HFF-Myc (cell line): ENCODE results near the gene ZNF446.
A peak's percentile ranks its signal among the peaks of the same experiment; 100 is the strongest.

ENCODE experiments used
- DNase-seq: peaks from one replicate; pipeline ENCODE4 v3.0.0-alpha.2; 2011; ENCODE audit warnings: low read depth; ENCODE audit errors: extremely low read depth
- H3K4me3 ChIP-seq: replicated peaks from 2 replicates; pipeline ENCODE4 v1.5.1; 2011; ENCODE audit warnings: low read depth, mild to moderate bottlenecking, control low read depth, low read length
- CTCF ChIP-seq: IDR thresholded peaks from 2 replicates; pipeline ENCODE4 v1.5.1; 2012; ENCODE audit warnings: mild to moderate bottlenecking, low read depth, low read length, control low read depth; ENCODE audit errors: missing control alignments

ZNF446 gene

DNA sequence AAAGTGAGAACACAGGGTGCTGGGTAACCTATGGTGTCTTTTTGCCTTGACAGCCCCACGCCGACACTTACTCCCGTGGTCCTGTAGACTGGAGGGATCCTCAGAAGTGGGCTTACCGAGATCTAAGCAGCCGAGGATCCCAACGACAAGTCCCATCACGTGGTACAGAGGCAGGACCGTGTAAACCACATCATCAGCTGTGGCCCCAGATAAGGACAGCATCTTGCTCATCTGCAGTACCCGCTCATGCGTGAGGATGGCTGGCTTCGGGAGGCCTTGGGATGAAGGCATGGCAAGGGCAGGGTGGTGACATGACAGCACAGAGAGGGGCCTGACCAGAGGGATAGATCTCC lies 33.6 kb downstream of the ZNF446 start:
- no peak overlapping the region for H3K4me3 ChIP-seq
- no peak for TF ChIP-seq CTCF
- DNase-seq: no peak

DNA sequence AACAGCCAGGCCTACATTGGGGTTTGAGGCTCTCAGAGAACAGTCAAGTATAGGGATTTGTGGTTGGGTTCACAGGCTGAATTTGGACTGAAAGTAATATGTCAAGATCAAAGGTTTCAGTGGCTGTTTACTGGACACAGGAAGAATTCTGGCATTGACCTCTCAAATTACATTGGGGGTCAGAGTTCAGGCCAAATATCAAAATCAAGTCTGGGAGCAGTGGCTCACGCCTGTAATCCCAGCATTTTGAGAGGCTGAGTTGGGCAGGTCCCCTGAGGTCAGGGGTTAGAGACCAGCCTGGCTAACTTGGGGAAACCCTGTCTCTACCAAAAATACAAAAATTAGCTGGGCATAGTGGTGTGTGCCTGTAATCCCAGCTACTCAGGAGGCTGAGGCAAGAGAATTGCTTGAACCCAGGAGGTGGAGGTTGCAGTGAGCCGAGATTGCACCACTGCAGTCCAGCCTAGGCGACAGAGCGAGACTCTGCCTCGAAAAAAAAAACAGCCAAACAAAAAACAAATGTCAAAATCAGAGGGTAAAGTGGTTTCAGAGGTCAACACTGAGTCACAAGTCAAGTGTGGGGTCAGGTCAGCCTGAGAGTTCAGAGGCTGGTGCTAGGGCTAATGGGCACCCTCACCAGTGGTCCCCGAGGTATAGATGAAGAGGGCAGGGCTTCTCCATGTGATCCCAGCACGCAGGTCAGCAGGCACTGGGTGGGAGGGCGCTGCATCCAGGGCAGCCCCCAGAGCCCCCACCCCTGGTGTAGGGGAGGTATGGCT lies 34.1 kb downstream of the ZNF446 start:
- no peak for TF ChIP-seq CTCF
- no peak for DNase-seq
- no peak overlapping the region for H3K4me3 ChIP-seq

DNA sequence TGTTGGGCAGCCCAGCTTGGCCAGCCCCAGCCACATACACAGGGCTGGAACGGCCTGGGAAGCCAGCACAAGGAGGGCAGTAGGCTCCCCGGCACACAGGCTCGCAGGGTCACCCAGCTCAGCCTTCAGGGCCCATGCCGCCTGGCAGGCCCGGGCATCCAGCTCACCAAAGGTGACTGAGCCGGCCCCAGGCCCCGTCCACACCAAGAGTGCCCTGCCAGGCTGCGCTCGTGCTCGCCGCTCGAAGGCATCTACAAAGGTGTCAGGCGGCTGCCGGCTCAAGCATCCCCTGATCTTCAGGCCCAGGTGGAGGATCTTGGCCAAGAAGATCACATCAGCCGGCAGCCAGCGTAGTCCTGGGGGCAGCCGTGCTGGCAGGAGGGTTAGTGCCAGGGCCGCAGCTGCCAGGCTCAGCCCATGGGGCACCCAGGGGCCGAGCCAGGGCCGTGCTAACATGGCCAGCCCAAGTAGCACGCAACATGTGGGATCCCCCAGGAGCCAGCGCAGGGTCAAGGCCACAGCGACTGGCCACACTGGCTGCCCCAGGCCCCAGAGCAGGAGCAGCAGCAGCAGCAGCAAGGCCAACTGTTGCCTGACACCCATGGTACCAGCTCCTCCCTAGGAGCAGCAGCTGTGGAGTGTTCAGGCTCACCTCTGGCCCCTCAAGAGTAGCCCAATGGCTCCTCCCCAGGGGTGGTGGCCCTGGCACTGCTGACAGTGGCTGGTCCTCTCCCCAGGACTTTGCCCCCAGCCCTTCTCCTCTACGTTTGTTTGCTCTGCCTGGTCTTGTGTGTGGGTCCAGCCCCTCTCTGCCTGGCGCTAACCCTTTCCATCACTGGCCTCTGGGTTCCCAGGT lies 35.4 kb downstream of the ZNF446 start, which contains the start of gene SLC27A5:
SLC27A5 (minus strand) TSS at position 640 of the 856 bp plus-strand sequence; CDS start at position 603, 37 bp downstream.
- no peak for TF ChIP-seq CTCF
- no peak within 1 kb of the TSS for H3K4me3 ChIP-seq
- no peak for DNase-seq

DNA sequence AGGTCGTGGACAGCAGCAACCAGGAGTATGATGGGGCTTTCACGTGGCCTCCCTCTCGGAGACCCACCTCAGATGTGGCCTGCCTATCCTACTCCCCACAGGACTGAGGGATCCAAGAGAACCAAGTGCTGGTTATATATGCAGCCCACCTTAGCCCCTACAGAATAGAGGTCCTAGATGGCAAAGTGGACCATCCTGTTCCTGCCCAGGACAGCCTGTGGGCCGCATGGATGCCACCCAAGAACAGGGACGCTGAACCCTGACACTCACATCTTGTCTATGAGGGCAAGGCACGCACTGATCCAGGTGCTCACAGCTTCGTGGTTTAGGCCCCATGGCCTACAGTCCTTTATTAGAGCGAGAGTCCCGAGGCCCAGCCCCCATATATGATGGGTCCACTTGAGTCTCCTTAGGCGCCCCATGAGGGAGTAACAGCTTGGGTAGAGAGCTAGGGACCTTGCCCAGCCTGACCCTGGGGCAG lies 37.1 kb downstream of the ZNF446 start:
- no peak for TF ChIP-seq CTCF
- no peak overlapping the region for H3K4me3 ChIP-seq
- no peak for DNase-seq

DNA sequence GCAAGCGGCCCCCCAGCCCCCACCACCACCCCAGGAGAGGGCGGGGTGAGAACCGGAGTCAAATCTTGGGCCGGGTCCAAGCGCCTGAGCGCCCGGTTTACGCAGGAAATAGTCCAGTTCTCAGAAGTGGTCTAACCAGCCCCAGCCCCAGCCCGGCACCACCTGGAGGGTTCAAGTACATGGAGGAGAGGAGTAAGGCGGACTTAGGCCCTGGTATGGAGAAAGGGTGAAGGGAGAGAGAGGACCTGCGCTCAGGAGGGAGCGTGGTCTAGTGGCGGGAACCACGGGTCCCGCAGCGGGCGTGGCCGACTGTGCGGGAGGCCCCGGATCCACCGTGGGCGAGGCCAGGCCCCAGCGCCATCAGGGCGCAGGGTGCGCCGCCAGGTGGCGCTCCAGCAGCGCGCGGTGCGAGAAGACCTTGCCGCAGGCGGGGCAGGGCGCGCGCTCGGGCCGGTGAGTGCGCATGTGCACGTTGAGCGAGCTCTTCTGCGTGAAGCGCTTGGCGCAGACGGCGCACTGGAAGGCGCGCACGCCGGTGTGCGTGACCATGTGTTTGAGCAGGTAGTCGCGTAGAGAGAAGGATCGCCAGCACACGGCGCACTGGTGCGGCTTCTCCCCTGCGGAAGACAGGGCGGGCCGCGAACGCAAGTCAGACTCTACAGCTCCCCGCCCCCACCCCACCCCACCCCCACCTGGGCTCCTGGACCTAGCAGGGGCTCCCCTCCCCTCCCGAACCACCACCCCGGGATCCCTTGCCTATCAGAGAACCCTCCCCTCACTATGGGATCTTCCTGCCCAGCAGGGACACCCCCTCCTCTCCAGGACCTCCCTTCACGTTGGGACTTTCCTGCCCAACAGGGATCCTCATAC lies 37.8 kb downstream of the ZNF446 start:
- peak overlapping the region; percentile 31 for H3K4me3 ChIP-seq
- DNase-seq: peak; percentile 25
- peak; percentile 64 for TF ChIP-seq CTCF

DNA sequence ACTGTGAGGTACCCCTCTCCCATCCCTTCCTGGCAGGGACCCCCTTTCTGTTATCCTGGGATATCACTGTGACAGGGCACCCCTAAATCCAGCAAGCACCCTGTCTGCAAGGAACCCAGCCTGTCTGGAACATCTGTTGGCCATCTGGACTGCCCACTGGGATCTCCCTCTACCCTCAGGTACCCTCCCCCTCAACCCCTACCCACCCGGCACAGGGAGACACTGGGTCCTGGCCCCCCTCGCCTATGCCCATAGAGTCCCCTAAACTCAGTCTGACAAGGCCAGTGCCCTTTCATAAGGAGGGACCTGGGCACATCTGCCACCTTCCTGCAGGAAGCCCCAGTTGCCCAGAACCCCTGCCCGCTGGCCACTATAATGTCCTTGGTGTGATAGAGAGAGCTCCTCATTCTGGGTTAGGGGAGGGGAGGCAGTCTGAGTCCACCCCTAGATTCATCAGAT lies 38.4 kb downstream of the ZNF446 start:
- no peak for DNase-seq
- no peak for TF ChIP-seq CTCF
- H3K4me3 ChIP-seq: peak overlapping the region; percentile 31
